ENCODE results near the gene PTGS2.
"Not testable (repeated sequence)": the region's sequence is repeated elsewhere in the genome, so short reads cannot be mapped to it uniquely, and the experiment has no call there.

Gene PTGS2

DNA sequence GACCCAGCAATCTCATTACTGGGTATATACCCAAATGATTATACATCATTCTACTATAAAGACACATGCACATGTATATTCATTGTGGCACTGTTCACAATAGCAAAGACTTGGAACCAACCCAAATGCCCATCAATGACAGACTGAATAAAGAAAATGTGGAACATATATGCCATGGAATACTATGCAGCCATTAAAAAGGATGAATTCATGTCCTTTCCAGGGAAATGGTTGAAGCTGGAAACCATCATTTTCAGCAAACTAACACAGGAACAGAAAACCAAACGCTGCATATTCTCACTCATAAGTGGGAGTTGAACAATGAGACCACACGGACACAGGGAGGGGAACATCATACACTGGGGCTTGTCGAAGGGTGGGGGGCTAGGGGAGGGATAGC is 10.4 kb downstream of the PTGS2 start:
- not testable (repeated sequence) for DNase-seq

DNA sequence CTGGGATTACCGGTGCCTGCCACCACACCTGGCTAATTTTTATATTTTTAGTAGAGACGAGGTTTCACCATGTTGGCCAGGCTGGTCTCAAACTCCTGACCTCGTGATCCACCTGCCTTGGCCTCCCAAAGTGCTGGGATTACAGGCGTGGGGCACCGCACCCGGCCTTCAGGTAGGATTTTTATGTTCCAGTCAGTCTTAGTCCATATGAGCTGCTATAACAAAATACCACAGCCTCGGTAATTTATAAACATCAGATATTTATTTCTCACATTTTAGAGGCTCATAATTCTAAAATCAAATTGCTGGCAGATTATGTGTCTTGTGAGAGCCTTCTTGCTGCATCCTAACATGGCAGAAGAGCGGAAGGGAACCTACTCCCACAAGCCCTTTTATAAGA is 16.0 kb downstream of the PTGS2 start:
- DNase-seq = not testable (repeated sequence)

DNA sequence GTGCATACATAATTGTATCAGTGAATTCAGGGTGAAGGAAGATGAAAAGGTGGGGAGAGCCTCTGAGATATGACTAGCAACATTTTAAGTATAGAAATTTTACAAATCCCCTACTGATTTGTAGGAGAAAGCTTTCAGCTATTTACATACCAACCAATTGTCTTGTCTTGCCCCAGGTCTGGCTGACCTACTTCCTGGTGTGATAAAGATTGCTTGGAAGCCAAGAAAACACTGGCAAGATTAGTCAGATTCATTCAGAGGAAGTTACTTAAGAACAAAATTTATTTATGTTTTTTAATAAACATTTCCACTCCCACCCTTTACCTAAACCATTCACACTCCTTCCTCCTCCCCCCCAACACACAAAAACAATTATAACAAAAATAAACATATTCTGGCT is 17.5 kb downstream of the PTGS2 start:
- no peak for DNase-seq

DNA sequence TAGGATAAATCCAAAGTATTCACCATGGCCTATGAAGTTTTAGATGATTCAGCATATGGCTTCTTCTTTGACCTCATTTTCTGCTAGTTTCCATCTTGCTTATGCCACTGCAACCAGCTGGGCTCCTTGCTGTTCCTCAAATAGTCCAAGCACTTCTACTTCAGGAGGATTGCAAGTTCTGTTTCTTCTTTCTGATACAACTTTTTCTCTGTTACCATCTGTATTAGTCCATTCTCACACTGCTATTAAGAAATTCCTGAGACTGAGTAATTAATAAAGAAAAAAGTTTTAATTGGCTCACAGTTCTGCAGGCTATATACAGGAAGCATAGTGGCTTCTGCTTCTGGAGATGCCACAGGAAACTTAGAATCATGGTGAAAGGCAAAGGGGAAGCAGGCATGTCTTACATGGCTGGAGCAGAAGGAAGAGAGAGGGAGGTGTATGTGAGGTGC is 20.3 kb downstream of the PTGS2 start:
- DNase-seq = no peak

DNA sequence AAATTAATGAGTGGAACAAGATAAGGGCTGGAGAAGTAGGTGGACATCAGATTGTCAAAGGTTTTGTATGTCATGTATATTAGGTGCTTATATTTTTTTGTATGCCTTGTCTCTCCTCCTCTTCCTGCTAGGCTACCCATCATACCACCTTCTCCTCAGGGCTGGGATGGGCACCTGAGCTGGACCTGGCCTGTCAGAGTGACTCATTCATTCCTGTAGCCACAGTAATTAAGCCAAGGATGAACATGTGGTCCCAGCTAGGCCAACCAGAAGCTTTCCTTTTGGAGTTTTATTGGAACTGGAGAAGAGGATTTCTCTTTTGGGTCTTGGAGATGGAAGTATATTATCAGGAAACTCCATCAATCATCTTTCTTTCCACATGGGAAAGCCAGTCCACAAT is 21.2 kb downstream of the PTGS2 start:
- DNase-seq = no peak

DNA sequence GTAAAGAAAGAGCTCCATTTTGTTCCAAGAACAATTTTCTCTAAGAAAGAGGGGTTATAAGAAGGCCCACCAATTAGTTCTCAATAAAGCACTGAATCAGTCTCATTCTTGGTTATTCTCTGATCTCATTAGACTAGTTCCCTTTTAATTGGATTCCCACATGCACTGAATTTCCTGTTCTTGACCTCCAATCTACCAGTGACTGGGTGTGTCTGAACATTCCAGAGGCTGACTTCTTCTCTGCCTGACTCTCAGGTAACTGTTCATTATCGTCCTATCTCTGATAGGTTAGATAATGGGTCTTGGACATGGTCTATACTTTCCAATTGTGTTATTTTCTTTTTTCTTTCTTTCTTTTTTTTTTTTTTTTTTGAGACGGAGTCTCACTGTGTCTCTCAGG is 22.7 kb downstream of the PTGS2 start:
- no peak for DNase-seq

DNA sequence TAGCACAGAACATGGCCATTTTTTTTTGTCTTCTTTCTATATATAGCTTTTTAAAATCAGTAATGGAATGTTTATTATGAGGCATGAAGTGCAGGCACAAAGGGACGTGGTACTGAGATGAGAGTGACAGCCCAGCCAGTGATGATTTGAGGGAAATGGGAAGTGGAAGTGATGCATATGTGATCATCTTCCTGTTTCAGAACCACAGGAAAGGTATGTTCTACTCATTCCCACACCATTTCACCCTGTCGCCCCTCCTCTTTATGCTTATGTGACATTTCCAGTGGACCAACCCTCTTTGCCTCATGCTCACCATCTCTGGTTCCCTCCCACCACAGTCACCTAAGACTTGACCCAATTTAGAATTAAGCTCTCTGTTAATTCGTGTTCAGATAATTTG is 24.3 kb downstream of the PTGS2 start:
- no peak for DNase-seq

DNA sequence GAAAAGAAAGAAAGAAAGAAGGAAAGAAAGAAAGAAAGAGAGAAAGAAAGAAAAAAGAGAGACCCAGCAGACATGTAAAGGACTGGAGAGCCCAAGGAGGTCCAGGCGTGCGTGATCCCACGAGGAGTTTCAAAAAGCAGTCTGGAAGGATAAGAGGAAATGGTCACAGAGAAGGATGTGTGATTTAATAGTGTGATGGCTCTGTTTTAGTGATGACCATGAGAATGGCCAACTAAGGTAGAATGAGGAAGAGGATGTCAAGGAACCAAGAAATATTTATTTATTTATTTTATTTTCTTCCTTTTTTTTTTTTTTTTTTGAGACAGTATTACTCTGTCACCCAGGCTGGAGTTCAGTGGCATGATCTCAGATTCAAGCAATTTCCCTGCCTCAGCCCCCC is 25.5 kb downstream of the PTGS2 start:
- DNase-seq = no peak

DNA sequence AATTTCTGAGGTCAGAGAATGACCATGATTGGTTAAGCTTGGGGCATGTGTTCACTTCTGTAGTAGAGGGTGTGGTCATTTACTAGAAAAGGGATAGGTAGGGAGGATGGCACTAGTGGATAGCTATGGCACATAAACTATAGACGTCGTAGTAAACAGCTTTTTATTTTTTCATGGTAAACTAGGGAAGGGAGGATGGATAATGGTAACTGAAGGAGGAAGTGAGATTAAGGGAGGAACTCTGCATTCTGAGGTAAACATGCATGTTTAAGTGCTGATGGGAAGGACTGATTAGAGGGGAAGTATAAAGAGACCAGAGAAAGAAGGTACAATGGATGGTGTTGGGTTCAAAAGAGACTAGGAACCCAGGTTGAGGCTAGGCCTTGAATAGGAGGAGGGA is 26.9 kb downstream of the PTGS2 start:
- DNase-seq = no peak

DNA sequence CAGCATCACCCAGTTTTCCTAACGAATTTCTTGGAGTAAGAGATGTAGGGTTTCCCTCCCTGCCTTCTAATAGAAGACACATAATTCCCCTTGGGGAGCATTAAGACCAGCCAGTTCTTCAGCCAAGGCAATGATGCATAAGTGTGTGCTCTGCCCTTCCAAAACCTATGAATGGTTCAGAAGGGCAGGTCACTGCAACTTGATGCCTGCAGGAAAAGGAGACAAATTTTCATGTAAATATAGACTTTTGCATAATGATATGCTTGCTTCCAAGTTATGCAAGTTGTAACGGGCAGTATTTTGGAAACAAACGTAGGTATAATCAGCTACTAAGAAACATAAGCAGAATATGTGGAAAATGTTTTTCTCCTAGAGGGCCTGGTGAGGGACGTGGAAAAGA is 31.6 kb downstream of the PTGS2 start:
- DNase-seq = no peak

DNA sequence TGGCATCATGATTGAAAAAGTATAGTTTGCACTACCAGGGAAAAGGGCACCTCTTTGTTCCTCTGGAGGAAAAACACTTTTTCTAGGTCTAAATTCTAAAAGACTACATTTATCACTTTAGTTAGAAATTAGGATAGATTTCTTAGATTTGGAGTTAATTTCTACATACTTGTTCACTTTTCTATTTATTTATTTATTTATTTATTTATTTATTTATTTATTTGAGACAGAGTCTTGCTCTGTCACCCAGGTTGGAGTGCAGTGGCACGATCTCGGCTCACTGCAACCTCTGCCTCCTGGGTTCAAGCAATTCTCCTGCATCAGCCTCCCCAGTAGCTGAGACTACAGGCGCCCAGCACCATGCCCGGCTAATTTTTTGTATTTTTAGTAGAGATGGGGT is 32.2 kb downstream of the PTGS2 start:
- not testable (repeated sequence) for DNase-seq

DNA sequence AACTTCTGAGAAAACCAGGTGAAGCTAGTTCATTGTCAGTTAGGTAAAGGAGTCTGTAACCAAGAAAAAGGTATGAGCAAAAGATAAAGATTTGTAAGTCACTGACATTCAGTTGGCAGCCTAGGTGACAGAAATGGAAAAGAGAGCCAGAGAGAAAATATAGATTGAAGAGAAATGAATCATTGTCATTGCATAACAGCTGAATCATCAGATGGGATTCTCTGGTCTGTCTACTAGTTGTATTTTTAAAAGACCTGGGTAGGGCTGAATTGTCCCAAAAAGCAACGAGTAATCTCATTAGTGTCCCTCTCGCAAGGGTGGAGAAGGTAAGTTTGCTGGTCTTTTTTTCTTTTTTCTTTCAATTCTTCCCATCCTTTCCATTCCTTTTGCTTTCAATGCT is 36.6 kb downstream of the PTGS2 start:
- DNase-seq = no peak

DNA sequence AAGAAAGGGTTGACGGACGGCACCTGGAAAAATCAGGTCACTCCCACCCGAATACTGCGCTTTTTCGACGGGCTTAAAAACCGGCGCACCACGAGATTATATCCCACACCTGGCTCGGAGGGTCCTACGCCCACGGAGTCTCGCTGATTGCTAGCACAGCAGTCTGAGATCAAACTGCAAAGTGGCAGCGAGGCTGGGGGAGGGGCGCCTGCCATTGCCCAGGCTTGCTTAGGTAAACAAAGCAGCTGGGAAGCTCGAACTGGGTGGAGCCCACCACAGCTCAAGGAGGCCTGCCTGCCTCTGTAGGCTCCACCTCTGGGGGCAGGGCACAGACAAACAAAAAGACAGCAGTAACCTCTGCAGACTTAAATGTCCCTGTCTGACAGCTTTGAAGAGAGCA is 42.7 kb downstream of the PTGS2 start:
- not testable (repeated sequence) for DNase-seq

DNA sequence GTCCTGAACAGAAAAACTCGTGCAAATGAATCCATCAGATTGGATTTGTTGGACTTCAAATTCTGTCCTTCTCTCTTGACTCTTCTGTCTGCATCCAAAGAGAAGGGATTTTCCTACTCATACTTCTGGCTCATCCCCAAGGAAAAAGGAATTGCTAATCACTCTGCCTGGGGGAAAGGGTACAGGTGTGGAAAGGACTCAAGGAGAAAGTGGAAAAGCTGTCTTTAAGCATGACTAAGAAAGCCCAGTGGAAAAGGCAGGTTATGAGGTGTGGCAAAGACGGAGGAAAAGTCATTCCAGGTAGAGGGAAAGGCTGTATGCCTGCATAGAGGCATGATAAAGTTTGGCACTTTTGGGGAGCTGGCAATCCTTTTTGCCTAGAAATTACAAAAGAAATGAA is 43.4 kb downstream of the PTGS2 start:
- DNase-seq = no peak

DNA sequence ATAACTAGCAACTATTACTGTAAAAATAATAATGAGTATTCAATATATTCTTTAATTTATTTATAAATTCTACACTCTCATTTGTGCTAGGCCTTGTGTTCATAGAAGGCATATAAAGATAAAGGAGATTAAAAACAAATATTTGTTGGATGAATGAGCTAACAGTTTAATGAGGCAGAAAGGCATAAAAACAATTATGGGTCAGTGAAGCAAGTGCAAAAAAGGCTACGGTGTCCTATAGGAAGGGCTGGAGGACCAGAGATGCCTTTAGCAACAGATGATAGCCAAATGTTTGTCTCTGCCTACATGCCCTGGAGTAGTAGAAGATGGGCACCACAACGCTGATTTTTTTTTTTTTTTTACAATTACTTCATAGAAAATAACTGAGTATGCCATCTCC is 45.7 kb downstream of the PTGS2 start:
- no peak for DNase-seq

DNA sequence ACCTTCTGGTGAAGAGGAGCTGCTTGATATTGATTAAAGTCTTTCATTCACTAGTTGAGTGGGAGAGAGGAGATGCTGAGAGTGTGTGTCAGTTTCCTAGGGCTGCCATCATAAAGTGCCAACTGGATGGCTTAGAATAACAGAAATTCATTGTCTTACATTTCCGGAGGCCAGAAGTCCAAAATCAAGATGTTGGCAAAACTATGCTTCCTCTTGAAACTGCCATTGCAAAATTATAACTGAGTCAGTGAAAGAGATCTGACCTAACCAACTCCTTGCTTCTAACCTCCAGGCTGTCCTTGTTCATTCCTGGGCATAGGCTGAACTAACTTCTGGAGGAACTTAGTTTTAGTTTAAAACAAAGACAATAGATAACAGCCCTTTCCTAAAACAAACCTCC is 47.1 kb downstream of the PTGS2 start:
- DNase-seq = no peak

DNA sequence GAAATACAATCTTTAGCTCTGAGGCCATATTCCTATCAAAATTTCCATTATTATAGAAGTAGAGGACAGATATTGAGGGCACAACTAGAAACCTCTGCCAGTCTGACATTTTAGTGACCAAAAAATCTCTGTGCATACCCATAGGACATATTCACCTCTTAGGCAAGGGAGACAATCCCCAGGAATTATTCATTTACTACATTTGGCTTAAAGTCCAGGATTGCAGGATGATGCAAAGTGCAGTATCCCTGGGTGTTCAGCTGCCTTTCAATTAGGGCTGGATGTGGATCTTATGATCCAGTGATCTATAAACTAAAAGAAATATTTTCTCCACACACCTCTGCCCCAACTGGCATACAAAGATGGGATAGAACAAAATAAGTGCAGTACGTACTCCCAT is 50.9 kb downstream of the PTGS2 start:
- no peak for DNase-seq

DNA sequence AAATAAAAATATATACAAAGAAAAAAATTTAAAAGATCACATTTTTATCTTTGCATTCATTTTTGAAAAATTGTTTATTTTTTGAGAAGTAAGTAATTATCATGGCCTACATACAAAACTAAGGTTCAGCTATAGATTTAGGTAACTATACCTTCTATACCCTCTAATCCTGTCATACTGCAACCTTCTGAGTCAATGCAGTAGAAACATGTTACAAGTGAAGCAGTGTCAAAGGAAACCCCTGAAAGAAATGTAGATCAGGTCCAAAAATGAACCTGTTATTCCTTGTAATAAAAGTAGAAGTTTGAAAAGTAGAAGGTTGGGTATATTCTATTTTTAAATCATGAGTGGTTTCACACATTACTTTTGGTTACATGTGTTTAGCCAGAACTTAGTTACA is 51.3 kb downstream of the PTGS2 start:
- DNase-seq = no peak

DNA sequence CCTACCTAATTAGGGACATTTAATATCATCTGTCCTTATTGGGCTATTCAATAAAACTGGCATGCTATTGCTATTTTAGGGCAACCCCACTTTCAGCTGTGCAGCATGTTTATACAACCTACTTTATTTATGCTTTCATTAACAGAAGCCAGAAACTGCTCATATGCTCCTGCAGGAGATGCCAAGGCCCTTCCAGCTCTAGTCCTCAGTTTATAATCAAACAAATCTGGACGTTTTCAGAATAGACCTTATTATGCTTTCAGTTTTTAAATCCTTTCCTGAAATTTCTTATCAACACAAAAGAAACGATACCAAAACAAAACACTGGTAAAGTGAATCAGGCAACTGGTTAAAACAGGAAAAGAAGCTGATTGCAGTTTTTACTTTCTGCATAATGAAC is 53.2 kb downstream of the PTGS2 start:
- no peak for DNase-seq

DNA sequence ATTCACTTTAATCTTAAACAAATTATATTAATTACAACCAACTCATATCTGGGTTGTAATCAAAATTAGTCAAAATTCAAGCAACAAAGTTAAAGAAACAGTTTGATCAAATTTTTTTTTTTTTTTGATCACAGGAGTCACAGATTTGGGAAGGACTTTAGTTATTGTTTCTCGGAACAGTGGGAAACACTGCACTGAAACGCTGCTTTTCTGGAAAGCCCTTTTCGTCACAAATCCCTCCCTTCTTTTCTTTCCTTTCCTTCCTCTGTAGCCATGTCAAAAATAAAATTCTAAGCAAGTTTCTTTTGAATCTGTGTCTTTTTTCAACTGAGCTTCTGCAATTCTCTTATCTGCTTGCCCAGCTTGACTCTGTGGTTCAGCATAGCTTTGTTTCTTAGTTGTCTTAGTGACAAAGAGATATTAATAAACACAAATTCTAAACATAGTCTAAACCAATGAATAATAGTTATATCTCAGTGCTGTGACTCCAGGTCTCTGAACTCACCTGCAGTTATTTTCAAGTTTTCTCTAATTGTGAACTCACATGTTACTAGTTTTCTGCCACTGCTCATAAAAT is 53.8 kb downstream of the PTGS2 start:
- no peak for DNase-seq

DNA sequence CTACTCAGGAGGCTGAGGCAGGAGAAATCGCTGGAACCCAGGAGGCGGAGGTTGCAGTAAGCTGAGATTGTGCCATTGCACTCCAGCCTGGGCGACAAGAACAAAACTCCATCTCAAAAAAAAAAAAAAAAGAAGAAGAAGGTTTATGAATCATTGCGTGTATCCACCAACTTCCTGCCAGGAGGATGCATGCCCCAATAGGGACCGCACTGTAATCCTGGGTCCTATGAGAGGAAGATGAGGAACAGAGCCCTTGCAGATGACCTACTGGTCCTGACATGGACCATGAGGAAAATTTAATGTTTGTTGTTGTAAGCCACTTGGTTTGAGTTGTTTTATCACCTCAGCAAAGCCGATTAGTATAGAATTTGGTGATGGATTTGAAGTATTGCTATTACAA is 56.7 kb downstream of the PTGS2 start:
- DNase-seq = no peak

All from activated CD4-positive, alpha-beta T cell treated with anti-CD3 and anti-CD28 coated beads for 4 hours (primary cell).